ENCODE results near the gene COX15. TPM values are rescaled to one million over a fixed set of nuclear protein-coding genes. Genes with fewer than 3 reads are reported as not detected.

Gene COX15
- 37.2 and 39.3 TPM in 2 replicates for total RNA-seq

DNA sequence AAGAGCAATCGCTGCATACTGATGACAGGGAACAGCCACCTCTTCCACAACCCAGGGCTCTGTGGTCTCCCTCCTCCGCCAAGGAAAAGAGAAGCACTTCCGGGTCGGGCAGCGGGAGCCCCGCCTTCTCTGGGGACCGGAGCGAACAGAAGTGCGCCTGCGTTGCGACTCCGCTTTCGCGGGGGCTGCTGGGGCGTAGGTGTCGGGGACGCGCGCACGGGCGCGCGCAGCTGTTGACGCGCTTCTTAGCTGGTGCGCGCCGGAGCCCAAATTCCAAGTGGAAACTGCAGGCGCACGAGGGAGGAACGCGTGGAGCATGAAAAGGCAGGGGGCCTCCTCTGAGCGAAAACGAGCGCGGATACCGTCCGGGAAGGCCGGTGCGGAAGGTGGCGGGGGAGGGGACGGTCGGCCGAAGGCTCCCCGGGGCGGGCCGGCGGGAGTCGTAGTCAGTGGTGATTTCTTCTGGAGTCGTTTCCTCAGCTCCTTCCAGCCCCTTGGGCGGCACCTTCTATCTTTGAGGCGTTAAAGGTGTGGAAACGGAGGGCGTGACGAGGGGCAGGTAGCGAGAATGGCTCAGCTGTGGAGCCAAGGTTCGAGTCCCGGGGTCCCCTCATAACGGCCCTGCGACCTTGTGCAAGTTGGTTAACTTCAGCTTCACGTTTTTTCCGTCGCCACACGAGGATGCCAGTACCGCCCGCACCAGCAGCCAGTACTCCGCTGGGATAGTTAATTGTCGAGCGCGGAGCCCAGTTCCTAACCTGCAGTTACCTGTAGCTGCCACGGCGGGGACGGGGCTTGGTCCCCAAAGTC lies at the start of gene COX15, which contains the start of gene CUTC:
Gene COX15 (minus strand): TSS at position 95 of the 810 bp plus-strand sequence. CDS start 78 bp downstream, at position 17.
Gene CUTC (plus strand): TSS at position 202 of the 810 bp plus-strand sequence. CDS start 115 bp downstream, at position 317.

Other genes starting within 250 kb of the COX15 start
- not detected in 2 replicates for gene NKX2-3, start 199.2 kb downstream of the COX15 start, total RNA-seq
- 15.4 and 18.9 TPM in 2 replicates for gene SLC25A28, start 111.7 kb downstream of the COX15 start, total RNA-seq
- gene ENTPD7, start 72.6 kb downstream of the COX15 start, total RNA-seq: 24.6 and 37.3 TPM in 2 replicates
- gene CUTC, start 107 bp upstream of the COX15 start, total RNA-seq: 14.5 and 20.2 TPM in 2 replicates
- 0.34 and 0.71 TPM in 2 replicates for gene ABCC2, start 50.5 kb upstream of the COX15 start, total RNA-seq

Data from nasal cavity respiratory epithelium epithelial cell of viscerocranial mucosa (primary cell).